ENCODE results near the gene MTRF1L. TPM values are rescaled to one million over a fixed set of nuclear protein-coding genes. Genes with fewer than 3 reads are reported as not detected.

MTRF1L gene
- polyA plus RNA-seq, 3 donors: 19.9 to 31.0 (median 26.3) TPM

Other genes with a start within 250 kb of the MTRF1L start
- 10 to 100 TPM; 30.1 to 33.7 (median 30.6) TPM for gene FBXO5, start 19.7 kb downstream of the MTRF1L start, polyA plus RNA-seq (ENCODE audit: insufficient read length in 3 of 3)
- 1 to 10 TPM; 1.9 to 3.6 (median 2.4) TPM for gene RGS17, start 128.6 kb upstream of the MTRF1L start, polyA plus RNA-seq (ENCODE audit: insufficient read length in 3 of 3)